Right lobe of liver (tissue), 6 donors: Measurements from ENCODE around the gene ANKRD65. TPM values are rescaled to one million over a fixed set of nuclear protein-coding genes. Genes with fewer than 3 reads are reported as not detected.

Source experiments
- ATAC-seq, 4 donors: fragments of 200-7000 bp; cut with Tn5 transposase; one replicate each; pipeline ENCODE4 v1.9.1; 2020; ENCODE audit warnings: mild to moderate bottlenecking in 4 of 4, moderate library complexity in 4 of 4
- DNase-seq, 3 donors: peaks; one replicate each; pipeline ENCODE4 v3.0.0-alpha.2; 2020
- H3K27ac ChIP-seq, 3 donors: fragments of 200-600 bp; one replicate each; pipeline ENCODE4 v1.8.0; 2022
- H3K27me3 ChIP-seq, 2 donors: fragments of 200-600 bp; one replicate each; pipeline ENCODE4 v1.8.0; 2022
- H3K36me3 ChIP-seq, 4 donors: fragments of 200-600 bp; sonication (generic) in 1 of 4; one replicate each; pipeline versions ENCODE4 v1.5.1 to v1.8.0; 2017 to 2022; ENCODE audit warnings: control low read depth in 1 of 4
- H3K4me1 ChIP-seq, 4 donors: fragments of 200-600 bp; sonication (generic) in 1 of 4; one replicate each; pipeline versions ENCODE4 v1.5.1 to v1.8.0; 2017 to 2022; ENCODE audit warnings: control low read depth in 1 of 4
- H3K4me3 ChIP-seq, 3 donors: fragments of 200-600 bp; one replicate each; pipeline ENCODE4 v1.8.0; 2022
- H3K9me3 ChIP-seq, 4 donors: fragments of 200-600 bp; sonication (generic) in 1 of 4; one replicate each; pipeline versions ENCODE4 v1.5.1 to v1.8.0; 2017 to 2022; ENCODE audit warnings: control low read depth in 1 of 4
- CTCF ChIP-seq, 4 donors: fragments of 200-600 bp in 3 of 4; fragments of 450-650 bp in 1 of 4; IDR thresholded peaks; one replicate each; pipeline versions ENCODE4 v1.5.1 to v1.8.0; 2016 to 2022; ENCODE audit warnings: antibody characterized with exemption in 4 of 4, mild to moderate bottlenecking in 2 of 4
- POLR2A ChIP-seq: fragments of 450-650 bp; IDR thresholded peaks from one replicate; pipeline ENCODE4 v1.6.1; 2017; ENCODE audit warnings: antibody characterized with exemption, mild to moderate bottlenecking
- WGBS: methylation state at CpG from one replicate; pipeline ENCODE4 v1.1.6; 2018; ENCODE audit warnings: low coverage, low lambda C conversion rate; ENCODE audit not compliant: insufficient coverage; ENCODE audit errors: missing lambda C conversion rate; 5-methylcytosine and 5-hydroxymethylcytosine counted together
- intact Hi-C, 2 donors: fragments of 100-400 bp; cut with DNase I; formaldehyde crosslinking; loops; one replicate each; pipeline versions ENCODE4 v1.11.2 to v1.14.1; 2022
- total RNA-seq, 6 experiments: library from RNA; depleted of rRNA in 2 of 6; stranded (reverse); fragments of >200 nt in 2 of 6; fragmentation: NEBNext Ultra II Directional in 3 of 6; extraction: Animal tissue kit (Norgen Biotek cat#: 25700) in 3 of 6; gene quantifications; one replicate each; pipeline versions ENCODE4 v1.1.0 to v1.2.4, GENCODE V29; 2016 to 2023
- donor health status: DM: no; HTN: yes; CAD: no.
- donor health status: DM: no; HTN: no; CAD: no.
- donor health status: DM: no; HTN: no; CAD: no.
- donor health status: DM: no; HTN: yes; CAD: no.
- donor health status: DM: no; HTN: yes; CAD: no.

Gene ANKRD65
- total RNA-seq, 6 experiments from 2014 or later = 0.19 to 0.89 (median 0.35) TPM

DNA sequence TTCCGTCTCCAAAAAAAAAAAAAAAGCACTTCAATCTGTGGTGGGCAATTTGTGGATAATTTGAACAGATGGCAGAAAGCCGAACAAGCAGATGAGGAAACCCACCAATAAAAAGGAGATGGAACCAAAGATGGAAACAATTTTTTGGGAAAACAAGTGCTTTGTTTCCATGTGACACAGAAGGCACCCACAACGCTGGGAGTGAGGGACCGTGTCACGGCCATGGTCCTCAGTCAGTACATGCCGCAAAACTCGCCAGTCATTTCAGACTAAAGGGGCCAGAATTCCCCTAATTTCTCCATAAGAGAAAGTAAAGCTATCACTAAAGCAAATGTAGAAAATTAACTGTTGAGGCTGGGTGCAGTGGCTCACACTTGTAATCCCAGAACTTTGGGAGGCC, 27.0 kb downstream of the ANKRD65 start:
- H3K27ac ChIP-seq = no peak overlapping the region
- TF ChIP-seq CTCF (IDR thresholded peaks at IDR 0.05) (no peak), POLR2A (no peak)
- no peaks in the 10 kb centered on the region for H3K27me3 ChIP-seq
- DNase-seq = no peak
- H3K36me3 ChIP-seq = peaks cover 15 to 89% (median 51%) of the 10 kb centered on the region in 4 donors
- H3K9me3 ChIP-seq = no peaks in the 10 kb centered on the region
- WGBS = 95% methylated on average over 6 of the region's 7 CpGs
- intact Hi-C loops = no loop called here
- H3K4me1 ChIP-seq = peaks cover 0 to 8% (median 2%) of the 10 kb centered on the region in 4 donors
- no peak overlapping the region for H3K4me3 ChIP-seq
- no peak for ATAC-seq

GRCh38 chr1:1393428-1393827, 27.6 kb downstream of the ANKRD65 start:
- Histone ChIP-seq H3K4me1 (peaks cover 0 to 8% (median 2%) of the 10 kb centered on the region in 4 donors), H3K27ac (no peak overlapping the region), H3K27me3 (no peaks in the 10 kb centered on the region), H3K4me3 (no peak overlapping the region), H3K36me3 (peaks cover 18 to 94% (median 52%) of the 10 kb centered on the region in 4 donors), H3K9me3 (no peaks in the 10 kb centered on the region)
- ATAC-seq (no peak), DNase-seq (no peak)
- WGBS = 73% methylated on average over 3 of the region's 11 CpGs
- no peak for TF ChIP-seq POLR2A
- no peak for TF ChIP-seq CTCF (IDR thresholded peaks at IDR 0.05)
- intact Hi-C loops = no loop called here

- no peak for ATAC-seq
These were observed 28.1 kb downstream of the ANKRD65 start for GRCh38 chr1:1393014-1393413.

DNA sequence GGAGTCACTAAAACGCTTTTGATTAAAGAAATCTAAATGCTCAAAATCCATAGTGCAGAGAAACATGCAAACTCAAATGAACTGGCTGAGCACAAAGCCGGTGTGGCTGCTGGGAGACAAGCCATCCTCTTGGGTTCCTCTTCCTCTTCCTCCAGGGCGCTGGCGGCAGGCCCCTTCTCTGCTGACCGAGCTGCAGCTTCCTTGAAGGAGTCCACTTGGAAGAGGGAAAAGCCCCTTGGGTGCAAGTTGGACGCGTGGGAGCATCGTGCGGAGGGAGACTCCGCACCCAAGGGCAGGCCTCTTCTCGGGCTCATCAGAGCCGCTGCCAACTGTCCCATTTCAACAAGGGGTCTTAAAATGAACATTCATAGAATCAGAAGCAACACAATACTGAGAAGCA, 29.9 kb downstream of the ANKRD65 start:
- DNase-seq (no peak), ATAC-seq (no peak)
- WGBS = 87% methylated on average over 6 of the region's 12 CpGs

More at GRCh38 chr1:1393014-1393413, 28.1 kb downstream of the ANKRD65 start:
- WGBS = no CpG with 5 or more reads among the region's 4 CpGs
- intact Hi-C loops = no loop called here
- Histone ChIP-seq H3K4me1 (peaks cover 0 to 5% (median 2%) of the 10 kb centered on the region in 4 donors), H3K27ac (no peak overlapping the region), H3K36me3 (peaks cover 22 to 98% (median 56%) of the 10 kb centered on the region in 4 donors), H3K9me3 (no peaks in the 10 kb centered on the region), H3K4me3 (no peak overlapping the region), H3K27me3 (no peaks in the 10 kb centered on the region)
- no peak for TF ChIP-seq POLR2A
- no peak for TF ChIP-seq CTCF (IDR thresholded peaks at IDR 0.05)
- DNase-seq = no peak

More for the DNA sequence above, 29.9 kb downstream of the ANKRD65 start:
- no peaks in the 10 kb centered on the region for H3K27me3 ChIP-seq
- no peaks in the 10 kb centered on the region for H3K9me3 ChIP-seq
- no peak for TF ChIP-seq POLR2A
- no peak for TF ChIP-seq CTCF (IDR thresholded peaks at IDR 0.05)
- H3K36me3 ChIP-seq = peaks cover 29 to 99% (median 66%) of the 10 kb centered on the region in 4 donors
- no peak overlapping the region for H3K27ac ChIP-seq
- intact Hi-C loops = no loop called here
- no peak overlapping the region for H3K4me3 ChIP-seq
- H3K4me1 ChIP-seq = no peaks in the 10 kb centered on the region
